HG03442 (cell line): Measurements from ENCODE around the gene TRABD2A.

Experiments used
- ATAC-seq: cut with Tn5 transposase; IDR thresholded peaks from one replicate; pipeline ENCODE4 v1.9.1; 2021; ENCODE audit warnings: mild to moderate bottlenecking, moderate library complexity; ENCODE audit not compliant: unreplicated experiment

Gene TRABD2A

DNA sequence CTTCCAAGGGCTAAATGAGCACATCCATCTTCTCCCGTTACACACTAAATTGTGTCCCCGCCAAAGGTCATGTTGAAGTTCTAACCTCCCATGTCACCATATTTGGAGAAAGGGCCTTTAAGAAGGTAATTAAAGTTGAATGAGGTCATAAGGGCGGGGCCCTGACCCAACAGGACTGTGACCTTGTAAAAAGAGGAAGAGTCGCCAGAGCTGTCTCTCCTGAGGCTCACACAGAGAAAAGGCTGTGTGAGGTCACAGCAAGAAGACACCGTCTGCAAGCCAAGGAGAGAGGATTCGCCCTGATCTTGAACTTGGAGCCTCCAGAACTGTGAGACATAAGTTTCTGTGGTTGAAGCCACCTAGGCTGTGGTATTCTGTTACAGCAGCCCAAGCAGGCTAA is 24.1 kb downstream of the TRABD2A start:
- no peak for ATAC-seq

DNA sequence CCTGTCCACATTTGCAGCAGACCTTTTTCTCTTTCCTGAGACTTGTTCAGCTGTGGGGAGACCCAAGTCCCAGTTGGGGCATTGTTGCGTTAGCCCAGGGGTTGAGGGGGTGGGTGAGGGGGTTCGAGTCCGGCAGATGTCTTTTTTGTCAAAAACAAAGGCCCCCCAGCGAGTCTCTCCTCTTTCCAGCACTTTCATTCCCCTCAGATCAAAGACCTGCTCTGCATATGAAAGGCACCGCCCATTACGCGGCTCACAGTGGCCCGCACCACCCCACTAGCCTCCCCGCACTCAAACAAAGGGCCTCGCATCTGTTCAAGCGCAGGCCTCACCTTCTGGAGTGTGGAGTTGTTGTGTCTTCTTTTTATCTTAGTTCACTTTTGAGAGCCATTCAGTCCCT is 25.2 kb downstream of the TRABD2A start:
- ATAC-seq, result no peak

DNA sequence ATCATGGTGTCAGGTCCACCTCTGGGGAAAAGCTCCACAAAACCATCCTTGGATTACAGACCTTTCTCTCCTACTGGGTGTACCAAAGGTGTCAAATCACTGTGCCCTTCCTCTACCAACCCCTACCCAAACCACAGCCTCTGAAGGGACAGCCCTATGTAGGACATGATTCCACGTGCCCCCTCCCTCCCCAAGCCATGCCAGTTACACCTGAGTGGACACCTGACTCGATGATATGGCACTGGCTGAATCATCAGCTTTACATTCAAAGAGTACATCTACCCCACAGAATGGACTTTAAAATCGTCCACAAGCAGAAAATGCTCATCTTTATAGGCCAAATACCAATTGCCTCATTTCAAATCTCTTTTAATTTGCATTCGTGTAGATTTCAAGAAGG is 26.0 kb downstream of the TRABD2A start:
- no peak for ATAC-seq

DNA sequence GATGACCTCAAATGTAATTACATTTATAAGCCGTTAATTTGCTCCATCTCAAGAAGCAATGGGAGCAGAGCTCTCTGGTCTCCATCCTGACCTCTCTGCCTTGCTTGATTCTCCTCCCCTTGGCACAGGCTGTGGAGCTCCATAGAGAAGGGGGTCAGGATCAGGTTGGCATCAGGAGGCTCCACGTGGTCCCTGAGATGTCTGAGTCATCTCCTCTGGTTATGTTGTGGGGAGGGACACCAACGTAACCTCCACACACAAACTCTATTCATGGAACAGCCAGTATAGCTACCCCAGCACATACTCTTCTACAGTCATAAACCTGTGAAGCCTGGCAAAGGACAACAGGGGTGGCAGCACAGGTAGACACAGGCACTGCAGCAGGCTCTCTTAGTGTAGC is 29.0 kb downstream of the TRABD2A start:
- no peak for ATAC-seq

DNA sequence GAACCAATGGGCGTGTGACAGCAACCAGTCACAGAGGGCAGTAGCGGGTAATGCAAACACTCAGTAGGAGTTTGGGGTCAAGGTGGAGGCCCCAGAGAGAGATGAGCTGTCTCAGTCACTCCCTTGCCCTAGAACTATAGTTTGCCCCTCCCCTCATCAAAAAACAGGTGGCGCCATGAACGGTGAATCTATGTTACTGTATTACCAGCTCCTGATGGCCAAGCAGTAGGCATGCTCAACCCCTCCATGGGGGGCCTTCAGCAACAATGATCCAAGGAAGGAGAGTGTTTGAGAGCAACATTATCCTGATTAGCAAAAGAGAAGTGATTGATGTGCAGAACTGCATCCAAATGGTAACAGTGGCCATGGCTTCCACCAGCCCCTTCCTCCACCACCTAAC is 30.4 kb downstream of the TRABD2A start:
- no peak for ATAC-seq

DNA sequence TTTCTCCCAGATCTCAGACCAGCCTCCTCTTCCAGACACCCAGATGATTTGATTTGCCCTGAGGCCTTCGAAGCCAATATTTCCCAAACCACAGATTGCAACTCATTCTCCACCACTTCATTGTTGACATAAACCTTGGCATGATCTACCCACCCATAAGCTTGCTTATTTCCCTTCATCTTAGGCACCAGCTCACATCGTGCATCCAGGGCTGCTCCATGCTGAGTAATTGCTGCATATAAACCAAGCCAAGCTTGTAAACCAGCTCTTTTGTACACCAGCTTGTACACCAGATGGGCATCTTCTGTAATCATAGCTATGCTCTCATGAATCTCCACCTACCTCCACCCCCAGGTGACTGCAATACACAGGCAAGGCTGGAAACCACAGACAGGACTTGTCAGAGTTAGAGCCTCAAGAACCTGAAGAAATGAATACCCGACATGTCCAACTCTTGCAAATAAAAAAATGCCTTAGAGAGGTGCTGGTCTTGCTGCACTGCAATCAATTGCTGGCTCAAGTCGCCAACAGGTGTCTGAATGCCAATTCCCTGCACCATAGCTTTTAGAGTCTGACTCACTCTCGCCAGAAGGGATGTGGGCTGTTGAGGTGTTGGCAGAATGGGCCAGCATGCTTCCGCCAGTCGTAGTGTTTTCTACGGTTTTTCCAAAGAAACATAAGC is 31.5 kb downstream of the TRABD2A start:
- ATAC-seq, result no peak

DNA sequence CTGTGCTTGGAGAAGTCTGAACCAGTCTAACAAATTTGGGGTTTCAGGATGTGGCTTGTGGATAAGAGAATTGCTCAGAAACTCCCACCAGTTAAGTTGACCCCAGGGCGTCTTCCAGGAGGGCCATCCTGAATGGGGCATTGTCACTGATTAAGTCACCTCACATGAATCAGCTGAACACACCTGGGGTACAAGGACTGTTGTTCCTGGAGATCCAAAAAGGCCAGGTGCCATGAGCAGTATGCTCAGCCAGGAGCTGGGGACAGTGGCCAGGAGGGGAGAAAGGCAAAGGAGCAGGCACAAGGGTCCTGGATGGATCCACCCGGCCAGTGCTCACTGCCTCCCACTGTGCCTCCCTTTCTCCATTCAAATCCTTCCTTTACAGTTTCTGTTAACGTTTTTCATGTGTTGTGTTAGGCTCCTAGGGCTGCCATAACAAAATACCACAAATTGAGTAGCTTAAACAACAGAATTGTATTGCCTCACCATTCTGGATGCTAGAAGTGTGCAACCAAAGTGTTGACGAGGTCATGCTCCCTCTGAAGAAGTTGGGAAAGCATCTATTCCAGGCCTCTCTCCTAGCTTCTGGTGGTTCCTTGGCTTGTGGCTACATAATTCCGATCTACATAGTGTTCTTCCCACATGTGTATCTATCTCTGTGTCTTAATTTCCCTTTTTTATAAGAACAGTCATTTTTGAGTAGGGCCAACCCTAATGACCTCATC is 33.4 kb downstream of the TRABD2A start:
- ATAC-seq, result no peak

DNA sequence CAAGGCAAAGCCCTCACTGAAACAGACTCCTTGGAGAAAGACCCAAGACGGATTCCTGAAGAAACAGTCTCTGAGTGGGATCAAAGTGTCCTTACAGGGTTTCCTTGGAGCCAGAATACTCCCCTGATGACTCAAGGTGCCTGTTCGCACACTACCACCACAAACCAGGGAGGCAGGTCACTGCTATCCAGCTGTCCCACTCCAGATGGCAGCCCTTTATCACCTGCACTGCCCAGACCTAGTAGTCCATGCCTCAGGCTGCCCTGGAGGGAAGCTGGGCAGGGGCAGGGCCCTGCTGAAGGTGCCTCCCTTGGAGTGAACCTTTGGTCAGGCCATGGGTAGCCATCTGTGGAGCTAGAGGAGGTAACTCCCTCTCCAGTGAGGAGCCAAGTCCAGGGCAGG is 34.1 kb downstream of the TRABD2A start:
- no peak for ATAC-seq

DNA sequence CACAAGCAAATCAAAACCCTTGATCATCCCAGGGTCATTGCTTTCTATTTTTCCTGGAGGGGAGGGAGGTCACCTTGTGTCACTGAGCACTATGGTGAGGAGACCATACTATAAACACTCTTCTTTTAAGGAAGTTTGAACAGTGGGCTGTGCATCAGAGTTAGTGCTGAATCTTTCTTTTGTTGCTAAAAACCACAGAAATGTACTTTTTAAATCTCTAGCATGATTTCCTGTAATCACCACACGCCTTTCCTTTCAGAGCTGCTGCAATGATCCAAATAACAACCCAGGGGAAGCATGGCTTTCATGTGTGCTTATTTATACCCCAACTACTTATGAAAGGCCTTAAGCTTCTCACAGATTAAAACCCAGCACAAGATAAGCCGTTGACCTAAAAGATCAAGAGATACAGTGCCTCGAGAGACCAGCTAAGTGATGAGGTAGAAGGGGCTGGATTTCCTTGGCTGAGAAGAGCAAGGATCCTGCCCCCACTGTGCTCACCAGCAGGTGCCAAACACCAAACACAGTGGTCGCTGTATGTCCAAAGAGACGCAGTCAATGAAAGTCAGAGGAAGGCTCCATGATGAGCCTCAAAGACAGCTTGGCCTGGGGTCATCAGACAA is 34.7 kb downstream of the TRABD2A start:
- no peak for ATAC-seq

DNA sequence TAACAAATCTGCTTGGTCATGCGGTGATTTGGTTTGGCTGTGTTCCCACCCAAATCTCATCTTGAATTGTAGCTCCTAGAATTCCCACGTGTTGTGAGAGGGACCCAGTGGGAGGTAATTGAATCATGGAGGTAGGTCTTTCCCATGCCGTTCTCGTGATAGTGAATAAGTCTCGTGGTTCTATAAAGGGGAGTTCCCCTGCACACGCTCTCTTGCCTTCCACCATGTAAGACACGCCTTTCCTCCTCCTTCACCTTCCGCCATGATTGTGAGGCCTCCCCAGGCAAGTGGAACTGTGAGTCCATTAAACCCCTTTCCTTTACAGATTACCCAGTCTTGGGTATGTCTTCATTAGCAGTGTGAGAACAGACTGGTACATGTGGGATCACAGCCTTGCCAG is 36.7 kb downstream of the TRABD2A start:
- ATAC-seq, result no peak

DNA sequence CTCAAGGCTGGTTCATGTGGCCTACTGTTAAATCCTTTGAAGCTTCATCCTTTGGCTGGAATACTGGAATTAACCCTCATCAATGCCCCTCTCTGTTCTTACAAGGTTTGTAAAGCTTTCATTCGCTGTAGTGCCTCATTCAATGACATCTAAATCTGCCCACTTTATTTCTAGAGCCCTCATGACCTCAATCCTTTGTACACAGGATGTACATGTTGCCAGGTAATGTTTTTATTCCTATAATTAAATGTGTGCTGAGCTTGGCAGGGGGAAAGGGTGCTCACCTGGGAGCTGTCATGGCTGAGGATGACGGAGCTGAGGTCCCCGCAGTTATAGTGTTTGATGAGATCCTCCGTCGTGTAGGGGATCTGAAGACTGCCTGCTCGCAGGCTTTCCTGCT is 39.3 kb downstream of the TRABD2A start:
- ATAC-seq, result no peak

DNA sequence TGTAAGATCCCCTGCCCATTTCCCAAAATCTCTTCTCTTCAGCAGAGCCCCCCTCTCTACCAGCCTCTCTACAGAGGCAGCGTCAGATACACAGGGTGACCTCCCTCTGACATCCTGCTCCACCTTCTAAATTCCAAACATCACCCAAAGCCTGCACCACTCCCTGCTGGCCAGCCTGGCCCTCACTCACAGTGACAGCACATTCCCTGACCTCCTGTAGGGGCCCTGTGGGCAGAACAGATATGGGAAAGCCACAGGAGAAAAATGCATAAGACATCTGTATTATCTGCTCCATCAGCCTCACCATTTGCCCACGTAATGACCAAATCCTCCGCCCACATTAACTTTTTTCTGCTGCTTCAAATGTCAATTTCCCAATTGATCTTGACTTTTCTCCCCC is 40.6 kb downstream of the TRABD2A start:
- ATAC-seq, result no peak

DNA sequence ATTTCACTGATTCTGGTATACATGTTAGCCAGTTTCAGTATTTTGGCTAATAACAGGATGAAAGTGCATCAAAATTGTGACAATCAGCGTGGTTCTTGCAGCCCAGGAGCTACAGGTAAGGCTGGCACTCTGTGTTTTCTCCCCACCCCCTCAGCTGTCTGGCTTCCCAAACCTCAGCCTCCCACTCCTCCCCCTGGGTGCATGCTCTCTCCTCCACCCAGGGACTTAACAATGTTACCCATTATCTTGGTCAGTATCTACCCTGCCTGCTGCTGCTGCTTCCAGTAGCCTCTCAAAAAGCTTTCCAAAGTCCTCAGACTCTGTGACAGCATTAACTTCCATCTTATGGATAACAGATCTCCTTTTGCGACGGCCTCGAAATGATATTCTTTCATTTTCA is 41.0 kb downstream of the TRABD2A start:
- ATAC-seq, result no peak

DNA sequence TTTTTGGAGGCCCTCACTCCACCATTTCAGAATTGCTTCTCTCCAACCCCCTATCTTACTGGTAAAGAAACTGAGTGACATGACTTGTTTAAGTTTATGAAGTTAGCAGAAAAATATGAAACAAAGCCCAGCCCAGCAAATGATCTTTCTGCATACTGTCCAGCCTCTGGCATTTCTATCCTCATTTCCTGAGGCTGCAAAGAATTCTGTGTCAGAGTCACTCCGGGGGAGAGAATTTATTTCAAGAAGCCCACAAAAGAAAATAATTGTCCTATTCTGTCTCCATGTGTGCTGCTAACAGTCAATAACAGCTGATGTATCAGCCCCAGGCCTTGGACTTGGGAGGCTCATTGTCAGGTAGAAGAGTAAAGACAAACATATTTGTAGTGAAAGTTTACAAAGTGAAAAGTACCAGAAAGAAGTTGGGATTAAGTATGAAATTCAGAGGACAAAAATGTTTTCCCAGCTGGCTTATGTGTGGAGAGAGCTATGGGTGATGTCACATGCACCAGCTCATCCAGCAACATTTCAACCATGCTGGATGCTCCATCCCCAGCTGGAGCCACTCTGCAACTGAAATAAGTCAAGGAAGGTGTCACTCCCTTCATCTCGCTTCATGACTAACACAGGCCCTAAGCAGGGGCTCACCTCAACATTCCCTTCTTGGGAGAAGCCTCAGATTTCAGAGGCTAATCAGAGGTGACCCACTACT is 42.3 kb downstream of the TRABD2A start:
- ATAC-seq, result no peak

DNA sequence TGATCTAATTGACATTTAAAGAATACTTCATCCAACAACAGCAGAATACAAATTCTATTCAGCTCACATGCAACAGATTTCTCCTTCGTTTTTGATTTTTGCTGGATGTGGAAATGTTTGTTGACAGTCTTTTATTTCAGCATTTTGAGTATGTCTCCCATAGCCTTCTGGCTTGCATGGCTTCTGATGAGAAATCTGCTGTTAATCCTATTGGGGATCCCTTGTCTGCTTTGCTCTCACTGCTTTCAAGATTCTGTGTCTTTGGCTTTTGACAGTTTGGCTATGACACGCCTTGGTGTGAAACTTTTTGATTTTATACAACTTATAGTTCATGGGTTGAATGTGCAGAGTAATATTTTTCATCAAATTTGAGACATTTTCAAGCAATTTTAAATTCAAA is 44.7 kb downstream of the TRABD2A start:
- no peak for ATAC-seq

DNA sequence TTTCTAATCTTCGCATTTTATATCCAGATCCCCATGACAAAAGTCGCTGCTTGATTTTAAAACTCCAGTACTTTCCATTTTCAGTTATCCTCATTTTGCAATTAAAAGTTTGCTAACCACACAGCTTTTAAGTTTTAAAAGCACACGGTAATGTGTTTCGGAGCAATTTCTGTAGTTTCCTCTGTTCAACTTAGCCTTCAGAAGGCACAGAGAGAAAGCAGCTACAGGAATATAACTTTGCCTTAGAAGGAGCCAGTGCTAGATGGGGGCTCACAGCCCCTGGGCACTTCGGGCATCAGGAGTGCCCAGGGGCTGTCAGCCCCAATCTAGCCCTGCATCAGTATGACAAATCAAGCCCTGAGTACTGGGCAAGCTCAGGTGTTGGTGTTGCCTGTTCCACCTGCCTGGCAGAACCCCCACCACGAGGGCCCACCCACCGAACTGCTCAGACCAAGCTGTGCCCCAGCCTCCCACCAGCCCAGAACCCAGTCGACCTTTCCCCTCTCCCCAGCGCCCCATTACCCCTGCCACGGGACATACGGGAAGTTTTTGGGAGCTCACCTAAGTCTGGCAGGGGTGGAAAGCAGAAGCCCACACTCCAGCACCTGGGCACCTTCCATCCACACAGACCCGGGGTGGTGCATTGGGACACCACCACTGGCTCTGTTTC is 47.3 kb downstream of the TRABD2A start:
- no peak for ATAC-seq

DNA sequence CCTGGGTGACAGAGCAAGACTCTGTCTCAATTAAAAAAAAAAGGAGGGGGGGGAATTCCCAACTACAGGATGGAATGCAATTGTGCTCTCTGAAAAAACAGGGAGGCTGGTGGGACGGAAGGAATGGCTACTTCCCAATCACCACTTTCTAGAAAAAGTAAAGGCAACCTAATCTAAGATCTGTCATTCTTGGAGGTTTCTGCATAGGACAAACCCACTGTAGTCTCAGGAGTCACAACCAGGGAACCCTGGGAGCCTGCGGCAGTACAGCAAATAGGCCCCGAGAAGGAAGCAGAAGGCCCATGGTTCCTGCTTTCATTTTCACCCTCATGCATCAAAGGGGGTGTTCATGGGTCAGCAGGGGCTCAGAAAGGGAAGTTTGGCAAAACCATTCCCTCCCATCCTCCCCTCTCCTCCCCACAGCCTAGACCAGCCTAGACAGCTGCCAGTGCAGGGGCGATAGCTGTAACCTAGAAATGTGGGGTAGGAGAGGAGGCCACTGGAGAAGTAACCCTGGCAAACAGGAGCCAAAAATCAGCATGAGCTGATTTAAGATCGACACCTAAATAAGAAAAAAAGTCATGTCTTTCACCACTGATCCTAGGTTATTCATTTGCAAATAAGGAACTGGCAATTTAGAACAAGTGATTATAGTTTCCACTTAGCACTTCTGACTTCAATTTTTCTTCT is 48.0 kb downstream of the TRABD2A start:
- ATAC-seq, result peak; percentile 74

DNA sequence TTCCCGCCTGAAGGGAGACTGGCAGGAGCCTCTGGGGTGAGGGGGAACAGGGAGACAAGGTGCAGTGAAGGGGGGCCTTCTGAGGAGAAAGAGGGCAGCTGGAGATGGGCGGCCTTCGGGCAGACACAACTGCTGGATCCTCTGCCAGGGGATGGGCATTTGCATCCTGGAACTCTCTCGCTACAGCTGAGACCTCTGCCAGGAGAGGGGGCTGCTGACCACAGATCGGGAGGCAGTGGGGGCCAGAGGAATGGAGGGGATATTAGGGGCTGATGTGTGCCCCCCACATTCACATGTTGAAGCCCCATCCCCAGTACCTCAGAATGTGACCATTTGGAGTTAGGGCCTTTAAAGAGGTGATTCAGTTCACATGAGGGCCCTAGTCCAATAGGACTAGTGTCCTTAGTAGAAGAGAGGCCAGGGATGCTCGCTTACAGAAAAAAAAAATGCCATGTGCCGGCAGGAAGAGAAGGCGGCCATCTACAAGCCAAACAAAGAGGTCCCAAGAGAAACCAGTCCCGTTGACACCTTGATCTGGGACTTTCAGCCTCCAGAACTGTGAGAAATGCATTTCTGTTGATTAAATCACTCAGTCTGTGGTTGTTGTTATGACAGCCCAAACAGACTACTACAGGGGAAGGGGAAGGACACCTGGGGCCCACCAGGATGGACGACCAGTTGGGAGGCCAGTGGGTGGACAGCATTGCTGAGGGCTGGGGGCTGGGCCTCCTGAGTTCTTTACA is 50.0 kb downstream of the TRABD2A start:
- ATAC-seq, result no peak

DNA sequence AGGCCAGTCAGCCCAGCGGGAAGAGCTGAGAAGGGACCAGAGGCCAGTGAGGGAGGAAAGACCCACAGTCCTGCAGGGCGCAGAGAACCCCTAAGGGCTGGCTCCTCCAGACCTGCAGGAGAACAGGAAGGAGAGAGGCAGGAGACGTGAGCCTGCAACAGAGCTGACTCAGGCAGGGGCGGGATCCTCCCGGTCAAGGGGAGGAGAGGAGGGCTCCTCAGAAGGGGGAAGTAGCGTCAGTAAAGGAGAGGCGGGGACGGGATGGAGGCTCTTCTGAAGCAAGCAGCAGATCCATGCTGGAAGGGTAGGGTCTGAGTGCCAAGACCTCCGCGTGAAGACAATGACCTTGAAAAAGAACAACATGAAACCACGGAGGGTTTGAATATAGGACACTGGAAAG is 50.8 kb downstream of the TRABD2A start:
- no peak for ATAC-seq

DNA sequence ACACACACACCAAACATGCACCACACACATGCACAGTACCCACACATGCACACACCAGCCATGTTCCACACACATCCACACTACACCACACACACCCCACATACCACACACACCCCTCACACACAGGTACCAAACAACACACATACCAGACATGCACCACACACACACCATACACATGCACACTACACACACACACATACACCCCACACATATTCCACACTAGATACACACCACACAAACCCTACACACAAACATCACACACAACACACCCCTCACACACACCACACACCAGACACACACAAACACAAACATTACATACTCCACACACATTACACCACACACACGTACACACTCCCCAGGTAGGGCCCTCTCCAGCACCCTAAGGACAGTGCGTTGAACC is 51.2 kb downstream of the TRABD2A start:
- no peak for ATAC-seq
